GM23248 (cell line): Measurements from ENCODE around the gene CD248. TPM values are rescaled to one million over a fixed set of nuclear protein-coding genes. Genes with fewer than 3 reads are reported as not detected.
A peak's percentile ranks its signal among the peaks of the same experiment; 100 is the strongest.

ENCODE experiments used
- DNase-seq: peaks from one replicate; pipeline ENCODE4 v3.0.0-alpha.2; 2015
- H2AFZ ChIP-seq: fragments of 200-600 bp; sonication (generic); 2 replicates; pipeline ENCODE4 v1.6.1; 2016; ENCODE audit warnings: antibody characterized with exemption
- H3F3A ChIP-seq: fragments of 200-600 bp; sonication (generic); 2 replicates; pipeline ENCODE4 v1.6.1; 2016; ENCODE audit warnings: mild to moderate bottlenecking, antibody characterized with exemption, mixed run types; ENCODE audit not compliant: insufficient read depth
- H3K27ac ChIP-seq: fragments of 200-600 bp; sonication (generic); 2 replicates; pipeline ENCODE4 v1.5.1; 2016; ENCODE audit warnings: mild to moderate bottlenecking
- H3K27me3 ChIP-seq: fragments of 200-600 bp; sonication (generic); replicated peaks from 2 replicates; pipeline ENCODE4 v1.6.1; 2016; ENCODE audit warnings: mild to moderate bottlenecking; ENCODE audit not compliant: insufficient read depth
- H3K36me3 ChIP-seq: fragments of 200-600 bp; sonication (generic); 2 replicates; pipeline ENCODE4 v1.6.1; 2016; ENCODE audit warnings: low read depth, mild to moderate bottlenecking
- H3K4me1 ChIP-seq: fragments of 200-600 bp; sonication (generic); 2 replicates; pipeline ENCODE4 v1.6.1; 2016; ENCODE audit warnings: mild to moderate bottlenecking; ENCODE audit not compliant: insufficient read depth
- H3K4me2 ChIP-seq: fragments of 200-600 bp; sonication (generic); one replicate; pipeline ENCODE4 v1.6.1; 2016; ENCODE audit warnings: mild to moderate bottlenecking; ENCODE audit not compliant: unreplicated experiment
- H3K4me3 ChIP-seq: fragments of 200-600 bp; sonication (generic); 2 replicates; pipeline ENCODE4 v1.5.1; 2016; ENCODE audit warnings: mild to moderate bottlenecking
- H3K79me2 ChIP-seq: fragments of 200-600 bp; sonication (generic); 2 replicates; pipeline ENCODE4 v1.6.1; 2016; ENCODE audit warnings: mild to moderate bottlenecking; ENCODE audit not compliant: insufficient read depth
- H3K9ac ChIP-seq: fragments of 200-600 bp; sonication (generic); 2 replicates; pipeline ENCODE4 v1.6.1; 2016; ENCODE audit warnings: mild to moderate bottlenecking
- H3K9me2 ChIP-seq: fragments of 200-600 bp; sonication (generic); 2 replicates; pipeline ENCODE4 v1.6.1; 2016; ENCODE audit warnings: mixed run types, mild to moderate bottlenecking, moderate library complexity; ENCODE audit not compliant: insufficient read depth
- H3K9me3 ChIP-seq: fragments of 200-600 bp; sonication (generic); one replicate; pipeline ENCODE4 v1.6.1; 2017; ENCODE audit warnings: low read depth
- H4K20me1 ChIP-seq: fragments of 200-600 bp; sonication (generic); 2 replicates; pipeline ENCODE4 v1.6.0; 2016; ENCODE audit not compliant: insufficient read depth
- EZH2 ChIP-seq: fragments of 200-600 bp; sonication (generic); IDR thresholded peaks from 2 replicates; pipeline ENCODE4 v1.6.1; 2018; ENCODE audit warnings: antibody characterized with exemption, mild to moderate bottlenecking; ENCODE audit not compliant: insufficient read depth, poor library complexity, severe bottlenecking
- EZH2phosphoT487 ChIP-seq: fragments of 200-600 bp; sonication (generic); IDR thresholded peaks from 2 replicates; pipeline ENCODE4 v1.6.1; 2018; ENCODE audit warnings: antibody characterized with exemption, moderate library complexity, mild to moderate bottlenecking, low read depth; ENCODE audit not compliant: insufficient read depth
- WGBS, 2 experiments: methylation state at CpG; one replicate each; pipeline ENCODE4 v1.1.6; 2015 to 2017; ENCODE audit warnings: low lambda C conversion rate in 2 of 2, low coverage in 1 of 2; ENCODE audit errors: missing lambda C conversion rate in 2 of 2; 5-methylcytosine and 5-hydroxymethylcytosine counted together
- in situ Hi-C: fragments of 300-500 bp; cut with MboI; formaldehyde crosslinking; loops from 2 replicates; pipeline ENCODE4 v1.15.0; 2020
- polyA plus RNA-seq: library from polyadenylated mRNA; unstranded; fragments of >200 nt; fragmentation: Nextera tagmentation; extraction: Ambion mirVana; gene quantifications from 2 replicates; pipeline ENCODE4 v1.2.1, GENCODE V29; 2016
- total RNA-seq: library from RNA; depleted of rRNA; stranded (reverse); fragments of >200 nt; shearing (Covaris generic); gene quantifications from 2 replicates; pipeline ENCODE4 v1.2.3, GENCODE V29; 2014

Gene CD248
- total and polyA plus RNA-seq, 2 experiments from 2014 or later: 212 to 616 TPM

- no peak for TF ChIP-seq EZH2phosphoT487
- TF ChIP-seq EZH2: no peak
- Histone ChIP-seq H3K9ac (peak overlapping the region; percentile 94), H3K9me2 (no peaks in the 10 kb centered on the region), H4K20me1 (no peaks in the 10 kb centered on the region), H3K9me3 (no peaks in the 10 kb centered on the region), H3K79me2 (peaks cover 32% of the 10 kb centered on the region), H3K27me3 (no peaks in the 10 kb centered on the region), H3K4me2 (peak overlapping the region; percentile 97), H3K36me3 (no peaks in the 10 kb centered on the region), H3K27ac (peak overlapping the region; percentile 94), H3F3A (peaks cover 22% of the 10 kb centered on the region), H3K4me1 (peaks cover 23% of the 10 kb centered on the region), H2AFZ (no peak overlapping the region), H3K4me3 (peak overlapping the region; percentile 87)
- WGBS, 2 experiments: 6 to 8% methylated on average over 17 of the region's 17 CpGs
- DNase-seq: peak; percentile 26
- in situ Hi-C loops: no loop called here
Observed at GRCh38 chr11:66314561-66315497, 2.0 kb downstream of the CD248 start.

DNA sequence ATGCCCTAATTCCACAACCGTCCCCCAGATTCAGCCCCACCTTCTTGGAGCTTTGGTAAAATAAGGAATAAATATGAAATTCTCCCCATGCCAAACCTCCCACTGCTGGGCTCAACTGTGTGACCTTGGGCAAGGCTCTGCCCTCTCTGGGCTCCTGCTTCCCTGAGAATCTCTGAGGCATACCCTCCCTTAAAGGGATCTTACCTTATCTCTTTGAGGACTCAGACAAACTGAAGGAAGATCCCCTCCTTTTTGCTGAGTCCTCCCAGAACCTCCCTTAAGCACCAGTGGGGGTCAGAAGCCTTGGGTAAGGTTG is 2.7 kb downstream of the CD248 start:
- peak overlapping the region; percentile 97 for H3K4me2 ChIP-seq

GRCh38 chr11:66313321-66314185 is 3.3 kb downstream of the CD248 start:
- H3K27ac ChIP-seq: peak overlapping the region; percentile 94
- peak overlapping the region; percentile 97 for H3K4me2 ChIP-seq
- peaks cover 15% of the 10 kb centered on the region for H3F3A ChIP-seq
- TF ChIP-seq EZH2 (no peak), EZH2phosphoT487 (no peak)
- peaks cover 16% of the 10 kb centered on the region for H3K4me1 ChIP-seq
- H3K4me3 ChIP-seq: peak overlapping the region; percentile 87
- no peaks in the 10 kb centered on the region for H4K20me1 ChIP-seq
- in situ Hi-C loops: no loop called here
- H3K36me3 ChIP-seq: no peaks in the 10 kb centered on the region
- no peaks in the 10 kb centered on the region for H3K27me3 ChIP-seq
- H3K9me2 ChIP-seq: no peaks in the 10 kb centered on the region
- no peak overlapping the region for H2AFZ ChIP-seq
- peaks cover 32% of the 10 kb centered on the region for H3K79me2 ChIP-seq
- H3K9me3 ChIP-seq: no peaks in the 10 kb centered on the region
- peak overlapping the region; percentile 94 for H3K9ac ChIP-seq
- DNase-seq: peak; percentile 69
- WGBS, 2 experiments: 1% methylated on average over 23 to 38 of the region's 38 CpGs

More for the DNA sequence above, 2.7 kb downstream of the CD248 start:
- Histone ChIP-seq H3K9me2 (no peaks in the 10 kb centered on the region), H3K27me3 (no peaks in the 10 kb centered on the region), H3K4me3 (peak overlapping the region; percentile 87), H3K36me3 (no peaks in the 10 kb centered on the region), H3F3A (peaks cover 21% of the 10 kb centered on the region), H3K79me2 (peaks cover 32% of the 10 kb centered on the region), H3K27ac (peak overlapping the region; percentile 94), H4K20me1 (no peaks in the 10 kb centered on the region), H3K4me1 (peaks cover 21% of the 10 kb centered on the region), H3K9me3 (no peaks in the 10 kb centered on the region), H3K9ac (peak overlapping the region; percentile 94), H2AFZ (no peak overlapping the region)
- WGBS, 2 experiments: 0% methylated on average over 1 of the region's 1 CpG
- in situ Hi-C loops: no loop called here
- DNase-seq: peak; percentile 31
- TF ChIP-seq EZH2phosphoT487 (no peak), EZH2 (no peak)

GRCh38 chr11:66312549-66313320 is 4.1 kb downstream of the CD248 start:
- Histone ChIP-seq H3K4me3 (peak overlapping the region; percentile 87), H3K36me3 (no peaks in the 10 kb centered on the region), H4K20me1 (no peaks in the 10 kb centered on the region), H3K9me3 (no peaks in the 10 kb centered on the region), H2AFZ (peak overlapping the region; percentile 70), H3K79me2 (peaks cover 32% of the 10 kb centered on the region), H3K9ac (peak overlapping the region; percentile 94), H3K27me3 (no peaks in the 10 kb centered on the region), H3F3A (peaks cover 9% of the 10 kb centered on the region), H3K4me1 (peaks cover 7% of the 10 kb centered on the region), H3K27ac (peak overlapping the region; percentile 94), H3K9me2 (no peaks in the 10 kb centered on the region), H3K4me2 (peak overlapping the region; percentile 97)
- TF ChIP-seq EZH2phosphoT487 (no peak), EZH2 (no peak)
- peak; percentile 100 for DNase-seq
- in situ Hi-C loops: no loop called here
- WGBS, 2 experiments: 0 to 1% methylated on average over 18 to 49 of the region's 52 CpGs
